Esophagus muscularis mucosa (tissue), 4 donors: ENCODE measurements around the gene PTBP2. TPM values are rescaled to one million over a fixed set of nuclear protein-coding genes. Genes with fewer than 3 reads are reported as not detected.

Experiments used
- DNase-seq: peaks from one replicate; pipeline ENCODE4 v3.0.0-alpha.2; 2017; ENCODE audit errors: extremely low spot score
- H3K27ac ChIP-seq, 4 donors: fragments of 200-600 bp; sonication (generic); replicated peaks in 1 of 4; 1 replicate in 3 of 4; 2 replicates in 1 of 4; pipeline ENCODE4 v1.5.1; 2016 to 2019; ENCODE audit warnings: mild to moderate bottlenecking in 1 of 4
- H3K27me3 ChIP-seq, 4 donors: fragments of 200-600 bp; sonication (generic); one replicate each; pipeline versions ENCODE4 v1.5.1 to v1.6.0; 2016 to 2019
- H3K36me3 ChIP-seq, 4 donors: fragments of 200-600 bp; sonication (generic); one replicate each; pipeline ENCODE4 v1.5.1; 2016 to 2019
- H3K4me1 ChIP-seq, 4 donors: fragments of 200-600 bp; sonication (generic); one replicate each; pipeline ENCODE4 v1.5.1; 2016 to 2019
- H3K4me3 ChIP-seq, 4 donors: fragments of 200-600 bp; sonication (generic); 1 replicate in 2 of 4; 2 replicates in 2 of 4; pipeline ENCODE4 v1.5.1; 2016 to 2019; ENCODE audit warnings: mild to moderate bottlenecking in 4 of 4, moderate library complexity in 1 of 4
- H3K9me3 ChIP-seq, 4 donors: fragments of 200-600 bp; sonication (generic); 1 replicate in 3 of 4; 2 replicates in 1 of 4; pipeline ENCODE4 v1.5.1; 2016 to 2019
- EP300 ChIP-seq: sonication (generic); formaldehyde crosslinking; IDR thresholded peaks from one replicate; pipeline ENCODE4 v1.6.1; 2017; ENCODE audit warnings: antibody characterized with exemption
- POLR2A ChIP-seq: fragments of 450-650 bp; IDR thresholded peaks from one replicate; pipeline ENCODE4 v1.6.1; 2017; ENCODE audit warnings: antibody characterized with exemption, moderate library complexity, mild to moderate bottlenecking, low read depth
- POLR2AphosphoS5 ChIP-seq, 2 donors: sonication (generic); formaldehyde crosslinking; IDR thresholded peaks; one replicate each; pipeline ENCODE4 v1.6.1; 2017; ENCODE audit warnings: antibody characterized with exemption in 2 of 2
- WGBS: methylation state at CpG from one replicate; pipeline ENCODE4 v1.1.5; 2018; 5-methylcytosine and 5-hydroxymethylcytosine counted together
- intact Hi-C: fragments of 100-400 bp; cut with DNase I; formaldehyde crosslinking; loops from one replicate; pipeline ENCODE4 v1.15.1; 2023
- total RNA-seq, 4 donors: library from RNA; depleted of rRNA; stranded (reverse); fragments of >200 nt; gene quantifications; one replicate each; pipeline versions ENCODE4 v1.1.0 to v1.2.1, GENCODE V29; 2016
- TF ChIP-seq, protein P1 (sequence below), 3 experiments: fragments of 200-600 bp in 2 of 3; fragments of 450-650 bp in 1 of 3; sonication (generic) in 2 of 3; IDR thresholded peaks; one replicate each; pipeline ENCODE4 v1.5.1; 2017 to 2019; ENCODE audit warnings: antibody characterized with exemption in 3 of 3, mild to moderate bottlenecking in 2 of 3, moderate library complexity in 1 of 3

PTBP2 gene
- total RNA-seq, 4 donors from 2014 or later, result 66.9 to 111 (median 82.8) TPM

- intact Hi-C loops, result no loop called here
- Histone ChIP-seq H3K27me3 (no peaks in the 10 kb centered on the region), H3K4me1 (no peaks in the 10 kb centered on the region), H3K27ac (no peak overlapping the region), H3K4me3 (no peak overlapping the region), H3K9me3 (no peaks in the 10 kb centered on the region), H3K36me3 (no peaks in the 10 kb centered on the region)
- WGBS, result 93% methylated on average over 1 of the region's 1 CpG
- no peak for DNase-seq
- TF ChIP-seq POLR2A (no peak), EP300 (no peak), POLR2AphosphoS5 (IDR thresholded peaks at IDR 0.05) (no peak)
- TF ChIP-seq, protein P1, sequence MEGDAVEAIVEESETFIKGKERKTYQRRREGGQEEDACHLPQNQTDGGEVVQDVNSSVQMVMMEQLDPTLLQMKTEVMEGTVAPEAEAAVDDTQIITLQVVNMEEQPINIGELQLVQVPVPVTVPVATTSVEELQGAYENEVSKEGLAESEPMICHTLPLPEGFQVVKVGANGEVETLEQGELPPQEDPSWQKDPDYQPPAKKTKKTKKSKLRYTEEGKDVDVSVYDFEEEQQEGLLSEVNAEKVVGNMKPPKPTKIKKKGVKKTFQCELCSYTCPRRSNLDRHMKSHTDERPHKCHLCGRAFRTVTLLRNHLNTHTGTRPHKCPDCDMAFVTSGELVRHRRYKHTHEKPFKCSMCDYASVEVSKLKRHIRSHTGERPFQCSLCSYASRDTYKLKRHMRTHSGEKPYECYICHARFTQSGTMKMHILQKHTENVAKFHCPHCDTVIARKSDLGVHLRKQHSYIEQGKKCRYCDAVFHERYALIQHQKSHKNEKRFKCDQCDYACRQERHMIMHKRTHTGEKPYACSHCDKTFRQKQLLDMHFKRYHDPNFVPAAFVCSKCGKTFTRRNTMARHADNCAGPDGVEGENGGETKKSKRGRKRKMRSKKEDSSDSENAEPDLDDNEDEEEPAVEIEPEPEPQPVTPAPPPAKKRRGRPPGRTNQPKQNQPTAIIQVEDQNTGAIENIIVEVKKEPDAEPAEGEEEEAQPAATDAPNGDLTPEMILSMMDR (IDR thresholded peaks at IDR 0.05), result no peak
These were observed 122.0 kb downstream of the PTBP2 start for GRCh38 chr1:96843601-96844000.

GRCh38 chr1:96845464-96845863, 123.9 kb downstream of the PTBP2 start:
- no peak for DNase-seq
- H3K4me1 ChIP-seq, result no peaks in the 10 kb centered on the region
- WGBS, result 75% methylated on average over 8 of the region's 8 CpGs
- H3K27ac ChIP-seq, result no peak overlapping the region
- H3K9me3 ChIP-seq, result no peaks in the 10 kb centered on the region
- H3K36me3 ChIP-seq, result no peaks in the 10 kb centered on the region
- intact Hi-C loops, result no loop called here
- no peaks in the 10 kb centered on the region for H3K27me3 ChIP-seq
- TF ChIP-seq EP300 (no peak), POLR2AphosphoS5 (IDR thresholded peaks at IDR 0.05) (no peak), POLR2A (no peak)
- TF ChIP-seq, protein P1 (IDR thresholded peaks at IDR 0.05), result peak; percentile 24 to 60 (median 49)
- no peak overlapping the region for H3K4me3 ChIP-seq

- no peak for TF ChIP-seq POLR2AphosphoS5 (IDR thresholded peaks at IDR 0.05)
- TF ChIP-seq, protein P1 (IDR thresholded peaks at IDR 0.05), result no peak
- TF ChIP-seq EP300, result no peak
- no peak for TF ChIP-seq POLR2A
- DNase-seq, result no peak
- H3K4me1 ChIP-seq, result peaks cover 0 to 16% (median 8%) of the 10 kb centered on the region in 4 donors
- no peaks in the 10 kb centered on the region for H3K36me3 ChIP-seq
- no peak overlapping the region for H3K27ac ChIP-seq
- intact Hi-C loops, result no loop called here
- 92% methylated on average over 2 of the region's 2 CpGs for WGBS
- H3K4me3 ChIP-seq, result no peak overlapping the region
- H3K9me3 ChIP-seq, result peaks cover 0 to 13% (median 5%) of the 10 kb centered on the region in 4 donors
- H3K27me3 ChIP-seq, result no peaks in the 10 kb centered on the region
These were observed 140.3 kb downstream of the PTBP2 start for GRCh38 chr1:96861836-96862235.

DNA sequence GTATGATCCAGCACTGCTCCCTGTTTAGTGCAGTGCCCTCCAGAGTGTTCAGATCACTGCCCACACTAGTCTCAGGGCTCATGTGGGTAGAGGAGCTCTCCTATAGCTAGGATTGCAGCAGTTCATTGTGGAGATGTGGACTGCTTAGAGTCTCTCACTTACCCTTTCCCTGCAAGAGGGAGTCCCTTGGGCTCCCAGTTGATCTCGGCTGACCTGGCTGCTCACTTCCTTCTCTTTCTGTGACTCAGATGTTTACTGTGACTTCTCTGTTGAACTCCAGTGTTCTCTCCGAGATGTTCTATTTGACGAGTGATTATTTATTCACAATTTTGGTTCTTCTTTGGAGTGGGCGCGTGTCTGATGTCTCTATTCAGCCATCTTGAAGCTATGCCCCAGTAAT, 141.9 kb downstream of the PTBP2 start:
- no peak for DNase-seq
- Histone ChIP-seq H3K4me1 (peaks cover 0 to 16% (median 8%) of the 10 kb centered on the region in 4 donors), H3K36me3 (no peaks in the 10 kb centered on the region), H3K4me3 (no peak overlapping the region), H3K27ac (no peak overlapping the region), H3K9me3 (peaks cover 0 to 13% (median 5%) of the 10 kb centered on the region in 4 donors), H3K27me3 (no peaks in the 10 kb centered on the region)
- intact Hi-C loops, result no loop called here
- 84% methylated on average over 5 of the region's 5 CpGs for WGBS
- no peak for TF ChIP-seq POLR2A
- TF ChIP-seq, protein P1 (IDR thresholded peaks at IDR 0.05), result no peak
- no peak for TF ChIP-seq EP300
- no peak for TF ChIP-seq POLR2AphosphoS5 (IDR thresholded peaks at IDR 0.05)
